ENCODE data around the gene PPFIBP2.

DNA sequence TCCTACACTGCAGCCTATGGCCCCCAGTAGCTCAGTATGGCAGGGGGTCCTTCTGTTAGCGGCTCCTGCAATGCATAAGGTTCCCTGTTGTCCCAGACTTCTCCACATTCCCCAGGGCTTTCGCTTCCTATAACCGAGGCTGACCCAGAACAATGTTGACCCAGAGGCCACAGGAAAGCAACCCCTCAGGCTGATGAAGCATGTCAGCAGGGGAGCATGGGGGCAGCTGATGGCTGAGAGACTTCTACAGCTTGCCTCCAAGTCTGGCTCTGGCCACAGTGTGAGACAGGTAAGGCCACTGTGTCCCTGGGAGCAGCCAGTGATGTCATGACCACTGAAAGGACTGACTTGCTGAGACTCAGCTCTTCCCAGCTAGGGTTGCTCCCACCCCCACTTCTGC lies 12.5 kb upstream of the PPFIBP2 start:
- TF ChIP-seq, protein P1, sequence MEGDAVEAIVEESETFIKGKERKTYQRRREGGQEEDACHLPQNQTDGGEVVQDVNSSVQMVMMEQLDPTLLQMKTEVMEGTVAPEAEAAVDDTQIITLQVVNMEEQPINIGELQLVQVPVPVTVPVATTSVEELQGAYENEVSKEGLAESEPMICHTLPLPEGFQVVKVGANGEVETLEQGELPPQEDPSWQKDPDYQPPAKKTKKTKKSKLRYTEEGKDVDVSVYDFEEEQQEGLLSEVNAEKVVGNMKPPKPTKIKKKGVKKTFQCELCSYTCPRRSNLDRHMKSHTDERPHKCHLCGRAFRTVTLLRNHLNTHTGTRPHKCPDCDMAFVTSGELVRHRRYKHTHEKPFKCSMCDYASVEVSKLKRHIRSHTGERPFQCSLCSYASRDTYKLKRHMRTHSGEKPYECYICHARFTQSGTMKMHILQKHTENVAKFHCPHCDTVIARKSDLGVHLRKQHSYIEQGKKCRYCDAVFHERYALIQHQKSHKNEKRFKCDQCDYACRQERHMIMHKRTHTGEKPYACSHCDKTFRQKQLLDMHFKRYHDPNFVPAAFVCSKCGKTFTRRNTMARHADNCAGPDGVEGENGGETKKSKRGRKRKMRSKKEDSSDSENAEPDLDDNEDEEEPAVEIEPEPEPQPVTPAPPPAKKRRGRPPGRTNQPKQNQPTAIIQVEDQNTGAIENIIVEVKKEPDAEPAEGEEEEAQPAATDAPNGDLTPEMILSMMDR (conservative IDR thresholded peaks at IDR 0.05): no peak
- TF ChIP-seq ZFX (IDR thresholded peaks at IDR 0.05): no peak
